HK-2 (cell line): ENCODE results near the gene PRRT1.
"Not testable (repeated sequence)": the region's sequence is repeated elsewhere in the genome, so short reads cannot be mapped to it uniquely, and the experiment has no call there.

ENCODE experiments used
- DNase-seq: peaks from one replicate; pipeline ENCODE4 v3.0.0-alpha.2; 2018; ENCODE audit not compliant: unreplicated experiment

Gene PRRT1

DNA sequence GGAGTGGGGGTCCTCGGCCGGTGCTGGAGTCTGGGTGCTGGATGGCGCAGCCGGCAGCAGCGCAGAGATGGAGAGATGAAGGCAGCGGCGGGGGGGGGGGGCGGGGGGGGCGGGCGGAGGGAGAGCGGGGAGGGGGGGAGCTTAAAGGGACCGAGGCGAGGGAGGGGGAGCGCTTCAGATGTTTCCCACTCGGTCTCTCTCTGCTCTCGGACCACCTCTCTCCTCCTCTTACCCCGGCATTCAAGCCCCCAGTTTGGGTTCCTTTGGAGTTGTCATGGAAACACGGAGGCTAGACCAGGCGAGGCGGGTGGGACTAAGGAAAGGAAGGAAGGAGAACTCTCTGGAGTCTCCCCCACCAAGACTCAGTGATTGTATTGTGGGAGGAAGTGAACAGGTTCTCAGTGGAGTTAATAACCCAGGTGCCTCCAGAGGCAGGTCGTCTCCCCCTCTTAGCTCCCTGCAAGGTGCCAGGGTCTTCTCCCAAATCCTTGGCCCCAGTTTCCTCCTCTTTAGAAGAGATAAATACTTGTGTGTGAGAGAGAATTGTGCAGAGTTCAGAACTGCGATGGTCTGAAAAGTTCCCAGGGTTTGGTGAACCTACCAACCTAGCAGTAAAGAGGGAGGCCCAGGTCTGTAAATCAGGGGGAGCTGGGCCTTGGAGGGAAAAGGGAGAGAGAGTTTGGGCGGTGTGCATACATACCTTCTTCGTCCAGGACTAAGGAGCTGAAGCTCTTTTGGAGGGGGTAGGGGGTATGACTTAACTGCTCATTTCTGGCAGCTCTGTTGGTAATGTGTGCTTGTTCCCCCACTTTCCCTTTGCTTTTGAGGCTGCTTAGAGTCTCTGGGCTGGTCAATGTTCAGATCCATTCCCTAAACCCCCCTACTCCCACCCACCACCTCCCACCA, at the start of gene PRRT1:
Gene PRRT1, minus strand, starts transcription at position 77 of the 906 bp plus-strand sequence. CDS start 112 bp downstream, outside the sequence.
- no peak for DNase-seq

DNA sequence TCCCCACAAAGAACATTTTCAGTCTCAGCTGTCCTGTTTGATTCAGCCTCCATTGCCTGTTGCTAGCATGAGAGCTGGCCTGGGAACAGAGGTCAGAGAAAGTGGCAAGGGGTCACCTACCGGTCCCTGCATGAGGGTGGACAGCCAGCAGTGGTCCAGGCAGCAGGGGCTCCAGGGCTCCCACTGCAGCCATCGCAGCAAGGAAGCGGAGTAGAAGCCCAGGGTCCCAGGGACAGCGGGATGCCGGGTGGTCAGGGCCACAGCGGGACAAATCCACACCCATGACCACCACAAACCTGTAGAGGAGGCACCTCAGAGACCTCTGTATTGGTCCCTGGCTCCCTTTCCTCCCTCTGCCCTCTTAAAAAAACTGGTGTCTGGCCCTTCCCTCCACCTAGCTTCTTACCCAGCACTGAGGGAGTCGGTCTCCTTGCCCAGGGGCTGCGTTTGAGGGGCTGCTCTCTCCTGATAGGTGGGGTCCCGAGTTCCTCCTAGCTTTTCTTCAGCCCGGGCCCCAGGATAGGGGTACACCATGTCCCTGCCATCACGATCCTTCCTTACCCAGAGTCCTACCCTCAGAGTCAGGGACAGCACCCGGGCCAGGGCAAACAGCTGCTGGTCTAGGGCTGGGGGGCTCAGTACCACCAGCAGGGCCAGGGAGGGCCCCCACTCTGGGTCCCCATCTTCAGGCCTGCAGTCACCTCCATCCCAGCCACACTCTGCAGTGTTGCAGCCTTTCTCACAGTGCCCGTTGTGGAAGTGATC, 49.2 kb upstream of the PRRT1 start:
- DNase-seq = no peak

DNA sequence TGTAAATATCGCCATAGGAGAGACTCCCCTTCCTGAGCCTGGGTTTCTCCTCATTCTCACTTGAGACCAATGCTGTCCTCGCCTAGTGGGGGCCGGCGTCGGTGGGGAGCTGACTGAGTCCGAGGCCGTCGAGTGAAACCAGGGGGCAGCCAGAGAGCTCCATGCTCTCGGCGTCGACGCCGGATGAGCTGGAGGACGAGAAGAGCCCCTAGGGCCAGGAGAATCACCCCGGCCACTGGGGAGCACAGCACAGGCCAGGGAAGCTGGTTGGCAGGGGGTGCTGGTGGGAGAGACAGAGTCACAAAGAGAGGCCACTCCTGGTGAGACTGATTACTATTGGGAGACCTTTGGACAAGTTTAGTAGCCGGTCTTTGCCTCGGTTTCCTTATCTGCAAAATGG, 47.1 kb upstream of the PRRT1 start:
- DNase-seq = no peak

DNA sequence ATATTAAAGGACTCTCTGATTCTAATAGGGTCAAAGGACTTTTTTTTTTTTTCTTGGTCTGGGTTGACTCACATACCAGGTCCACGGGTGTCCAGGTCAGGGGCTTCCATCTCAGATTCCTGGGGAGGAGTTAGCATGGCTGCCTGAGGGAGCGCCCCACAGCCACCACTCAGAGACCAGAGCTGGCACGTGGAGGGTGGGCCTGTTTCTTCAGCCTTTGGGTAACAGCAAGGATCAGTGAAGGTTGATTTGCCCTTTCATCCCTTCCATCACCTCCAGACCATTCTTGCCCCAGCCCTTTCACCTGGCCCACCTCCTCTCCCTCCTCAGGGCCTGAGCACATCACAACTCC, 46.6 kb upstream of the PRRT1 start:
- no peak for DNase-seq

DNA sequence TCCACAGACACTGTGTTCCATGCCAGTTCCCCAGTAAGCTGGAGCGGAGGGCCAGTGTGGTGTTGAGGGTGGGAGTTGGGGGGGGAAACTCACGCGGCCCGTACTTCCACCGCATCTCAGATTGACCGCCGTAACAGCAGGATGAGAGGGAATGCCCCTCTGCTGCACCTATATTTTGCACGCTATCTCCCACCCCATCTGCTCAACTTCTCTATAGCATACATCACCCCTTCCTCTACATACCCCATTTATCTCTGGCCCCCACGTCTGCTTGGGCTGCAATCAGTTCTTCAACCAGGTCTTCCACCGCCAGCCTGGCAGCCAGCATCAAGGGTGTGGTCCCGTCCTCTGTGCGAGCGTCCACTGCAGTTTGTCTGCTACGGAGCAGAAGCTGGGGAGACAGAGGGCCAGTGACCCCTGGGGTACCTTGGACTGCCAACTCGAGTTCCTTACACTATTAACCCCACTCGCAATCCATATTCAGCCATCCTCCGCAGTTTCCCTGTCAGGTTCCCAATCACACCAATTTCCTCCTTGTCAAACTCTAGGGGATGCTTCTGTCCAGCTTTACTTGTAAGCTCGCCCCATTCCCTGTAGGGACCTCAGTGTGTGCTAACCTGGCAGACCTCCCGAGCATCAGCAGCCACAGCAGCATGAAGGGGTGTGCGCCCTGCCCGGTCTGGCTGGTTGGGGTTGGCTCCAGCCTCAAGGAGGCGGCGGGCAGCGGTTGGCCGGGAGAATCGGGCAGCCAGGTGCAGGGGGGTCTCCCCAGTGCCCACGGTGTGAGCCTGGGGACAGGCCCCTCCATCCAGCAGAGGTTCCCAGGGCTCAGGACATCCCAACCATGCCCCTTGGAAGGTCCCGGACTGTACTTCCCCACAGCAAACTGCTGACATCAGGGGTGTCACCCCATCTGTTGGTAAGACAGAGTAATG, 45.2 kb upstream of the PRRT1 start:
- no peak for DNase-seq

DNA sequence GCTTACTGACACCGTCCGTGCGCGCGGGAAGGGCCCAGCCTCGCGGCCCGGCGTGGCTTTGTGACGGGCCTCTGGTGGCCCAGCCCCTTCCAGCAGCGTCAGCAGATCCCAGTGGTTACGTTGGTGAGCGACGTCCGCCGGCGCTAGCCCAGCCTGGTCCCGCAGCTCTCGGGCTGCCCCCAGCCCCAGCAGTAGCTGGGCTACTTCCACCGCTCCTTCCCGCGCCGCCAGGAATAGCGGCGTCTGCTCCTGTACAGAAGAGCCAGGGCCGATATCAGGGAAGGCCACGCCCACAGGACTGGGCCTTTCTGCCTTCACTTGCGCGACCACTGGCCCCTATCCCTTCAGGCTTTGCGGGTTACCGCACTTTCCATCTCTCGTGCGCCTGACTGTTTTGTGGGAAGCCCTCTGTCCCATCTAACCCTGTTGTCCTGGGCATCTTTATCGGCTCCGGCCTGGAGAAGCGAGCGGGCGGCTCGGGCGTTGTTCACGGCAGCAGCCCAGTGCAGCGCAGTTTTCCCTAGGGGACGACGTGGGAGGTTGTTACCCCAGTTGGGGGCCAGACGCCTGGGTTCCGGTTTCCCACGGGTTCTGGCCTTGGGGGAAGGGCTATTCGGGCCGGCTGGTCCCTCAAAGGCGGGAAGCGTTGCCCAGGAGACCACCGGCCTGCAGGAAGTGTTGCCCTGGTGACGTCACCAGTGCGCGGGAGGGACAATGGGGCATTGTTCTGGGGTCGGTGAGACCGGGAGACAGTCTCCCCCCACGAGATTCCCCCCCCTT, 44.4 kb upstream of the PRRT1 start:
- DNase-seq = peak; percentile 64

DNA sequence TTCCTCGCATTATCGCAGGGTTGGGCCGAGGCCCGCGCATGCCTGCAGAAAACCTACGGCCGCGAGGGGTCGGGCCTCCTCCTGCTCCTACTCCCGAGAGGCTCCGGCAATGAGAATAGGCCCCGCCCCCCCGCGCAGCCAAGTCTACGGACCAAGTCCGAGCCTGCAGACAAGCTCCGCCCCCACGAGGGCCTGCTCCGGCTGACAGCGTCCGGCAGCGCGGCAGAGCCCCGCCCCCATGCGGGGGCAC, 43.8 kb upstream of the PRRT1 start:
- DNase-seq = peak; percentile 100

- peak; percentile 33 for DNase-seq
These were observed 43.3 kb upstream of the PRRT1 start for GRCh38 chr6:32194825-32195651.

DNA sequence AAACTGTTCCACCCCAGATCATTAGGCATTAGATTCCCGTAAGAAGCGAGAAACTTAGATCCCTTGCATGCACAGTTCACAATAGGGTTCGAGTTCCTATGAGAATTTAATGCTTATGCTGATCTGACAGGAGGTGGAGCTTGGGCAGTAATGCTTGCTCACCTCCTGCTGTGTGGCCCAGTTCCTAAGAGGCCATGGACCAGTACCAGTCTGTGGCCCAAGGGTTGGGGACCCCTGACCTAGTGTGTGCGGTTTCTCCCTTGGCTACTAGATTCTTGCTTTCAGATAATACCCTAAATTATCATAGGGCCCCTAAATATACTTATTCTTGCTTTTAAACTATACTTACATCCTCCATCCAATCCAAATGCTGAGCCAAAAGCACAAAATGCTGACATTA, 42.6 kb upstream of the PRRT1 start:
- no peak for DNase-seq

GRCh38 chr6:32193096-32193495, 41.4 kb upstream of the PRRT1 start:
- not testable (repeated sequence) for DNase-seq

GRCh38 chr6:32192608-32193039, 40.9 kb upstream of the PRRT1 start, which contains the start of gene GPSM3:
Gene GPSM3 (minus strand): TSS chr6:32192643. CDS start chr6:32192513, 130 bp downstream.
- DNase-seq = no peak

DNA sequence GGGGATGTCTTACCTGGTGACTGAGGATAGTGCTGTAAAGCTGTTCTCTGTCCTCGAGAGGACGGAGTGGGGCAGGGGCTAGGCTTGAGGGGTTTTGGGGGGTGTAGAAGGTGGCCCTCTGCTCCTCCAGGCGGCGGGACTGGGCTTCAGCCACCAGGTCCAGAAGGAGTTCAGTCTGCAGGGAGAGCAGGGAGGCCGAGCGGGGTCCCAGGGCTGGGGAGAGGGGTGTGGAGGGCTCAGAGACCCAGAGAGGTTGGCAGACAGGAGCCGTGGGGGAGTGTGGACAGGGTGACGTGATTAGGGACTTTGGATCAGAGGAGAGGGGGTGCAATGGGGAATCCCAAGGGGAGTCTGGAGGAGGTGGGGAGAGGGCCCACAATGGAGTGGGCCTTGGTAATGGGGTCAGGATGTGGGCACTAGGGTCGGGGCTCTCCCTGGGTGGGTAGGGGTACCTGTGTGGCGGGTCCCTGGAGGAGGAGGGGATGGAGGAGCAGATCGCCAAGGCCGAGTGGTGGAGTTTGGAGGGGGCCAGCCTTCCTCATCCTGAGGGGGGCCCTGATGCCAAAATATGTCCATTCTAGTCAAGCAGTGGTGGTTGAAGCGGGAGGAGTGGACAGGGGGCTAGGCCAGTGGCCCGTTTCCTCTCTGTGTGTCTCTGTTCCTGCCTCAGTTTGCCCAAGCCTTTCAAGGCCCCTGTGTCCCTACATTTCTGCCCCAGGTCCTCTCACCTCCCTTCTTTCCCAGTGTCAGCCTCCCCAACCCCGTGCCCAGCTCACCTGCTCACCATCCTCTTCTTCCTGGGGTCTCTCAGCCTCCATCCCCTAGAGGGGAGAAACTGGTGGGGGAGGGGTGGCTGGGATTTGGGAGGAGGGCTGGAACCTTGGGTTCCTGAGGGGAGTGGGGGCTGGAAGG, 40.2 kb upstream of the PRRT1 start:
- no peak for DNase-seq

GRCh38 chr6:32190911-32191677, 39.4 kb upstream of the PRRT1 start:
- no peak for DNase-seq

DNA sequence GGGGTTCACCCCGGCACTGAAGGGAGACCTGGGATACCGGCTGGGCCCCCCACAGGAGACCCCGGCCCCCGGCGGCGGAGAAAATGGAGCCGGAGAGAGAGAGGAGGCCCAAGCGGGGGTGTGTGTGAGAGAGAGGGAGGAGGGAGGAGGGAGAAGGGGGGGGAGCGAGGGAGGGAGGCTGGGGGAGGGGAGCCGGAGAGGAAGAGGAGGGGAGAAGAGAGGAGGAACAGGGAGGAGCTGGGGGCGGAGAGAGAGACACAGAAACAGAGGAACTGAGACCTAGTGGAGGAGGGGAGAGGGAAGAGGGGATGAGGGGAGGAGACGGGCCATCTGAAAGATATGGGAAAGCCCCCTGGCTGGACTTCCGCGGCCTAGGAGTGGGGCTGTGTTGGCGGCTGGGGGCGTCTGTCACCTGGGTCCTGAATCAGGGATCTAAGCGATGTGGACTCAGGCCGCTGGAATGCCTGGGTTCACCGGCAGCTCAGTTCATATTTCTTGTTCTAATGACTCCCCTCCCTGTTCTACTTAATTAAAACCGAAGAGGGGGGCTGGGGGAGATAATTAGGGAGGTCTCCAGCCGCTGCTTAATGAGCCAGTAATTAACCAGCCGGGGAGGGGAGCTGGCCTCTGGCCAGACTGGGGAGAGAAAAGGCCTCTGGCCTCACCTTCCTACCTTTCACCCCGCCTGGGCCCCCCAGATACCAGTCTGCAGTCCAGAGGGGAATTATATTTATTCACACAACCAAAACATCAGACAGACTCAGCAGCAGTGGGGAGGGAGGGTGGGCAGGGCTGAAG, 38.5 kb upstream of the PRRT1 start, which contains the start of gene PBX2:
Gene PBX2, minus strand, starts transcription at position 149 of the 798 bp plus-strand sequence. CDS start 287 bp downstream, outside the sequence.
- DNase-seq = peak; percentile 88

DNA sequence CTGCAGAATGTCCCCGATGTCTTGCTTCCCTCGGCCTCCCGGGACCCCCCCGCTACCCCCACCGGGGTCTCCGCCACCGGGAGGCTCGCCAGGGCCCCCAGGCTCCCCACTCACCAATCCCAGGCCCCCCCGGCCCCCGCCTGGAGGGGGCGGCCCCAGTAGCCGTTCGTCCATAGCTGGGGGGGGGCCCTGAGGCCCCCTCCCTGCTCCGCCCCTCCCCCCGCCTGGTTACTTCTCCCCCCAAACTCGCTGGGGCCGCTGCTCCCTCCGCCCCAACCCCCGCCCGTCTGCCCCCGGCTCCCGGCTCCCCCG, 38.0 kb upstream of the PRRT1 start:
- no peak for DNase-seq

DNA sequence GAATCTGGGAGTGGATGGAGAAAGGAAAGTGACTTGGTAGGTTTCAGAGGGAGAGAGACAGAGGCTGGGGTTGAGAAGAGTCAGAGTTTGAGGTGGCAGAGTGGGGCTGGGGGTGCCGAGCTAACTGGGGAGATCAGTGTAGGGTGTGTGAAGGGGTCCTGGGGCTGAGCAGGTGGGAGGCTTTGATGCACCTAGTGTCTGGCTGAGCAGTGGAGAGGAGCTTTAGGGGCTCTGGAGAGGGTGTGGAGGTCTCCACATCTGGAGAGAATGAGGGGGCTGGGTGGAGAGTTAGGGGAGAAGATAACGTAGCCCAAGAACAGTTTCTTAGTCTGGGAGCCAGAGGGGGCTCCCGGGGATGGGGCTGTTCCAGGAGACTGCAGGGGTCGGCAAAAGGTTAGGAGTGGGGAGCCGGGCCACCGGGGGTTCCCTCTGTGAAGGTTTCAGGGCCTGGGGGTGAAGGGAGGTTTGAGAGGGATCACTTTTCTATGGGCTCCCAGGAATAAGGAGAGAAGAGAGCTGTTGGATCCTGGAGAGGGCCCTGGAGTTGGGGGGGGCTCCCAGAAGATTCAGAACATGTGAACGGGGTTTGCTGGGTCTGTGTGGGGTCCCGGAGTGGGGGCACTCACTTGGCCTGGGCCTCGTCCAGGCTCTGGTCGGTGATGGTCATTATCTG, 37.5 kb upstream of the PRRT1 start:
- no peak for DNase-seq
